ENCODE results near the gene SFTA2. TPM values are rescaled to one million over a fixed set of nuclear protein-coding genes. Genes with fewer than 3 reads are reported as not detected.
"Not testable (repeated sequence)": the region's sequence is repeated elsewhere in the genome, so short reads cannot be mapped to it uniquely, and the experiment has no call there.

The SFTA2 gene
- total RNA-seq, 1 donor = not detected

GRCh38 chr6:30908700-30909099 lies 23.3 kb downstream of the SFTA2 start:
- peaks cover 17% of the 10 kb centered on the region for H3K4me1 ChIP-seq (ENCODE audit: insufficient read depth, low read length)
- H3K4me3 ChIP-seq (ENCODE audit: low read length) = peak overlapping the region; percentile 73
- H3K9me3 ChIP-seq (ENCODE audit: low read depth, low read length) = no peaks in the 10 kb centered on the region
- no peaks in the 10 kb centered on the region for H3K27me3 ChIP-seq (ENCODE audit: insufficient read depth, low read length)

GRCh38 chr6:30907758-30908591 lies 24.0 kb downstream of the SFTA2 start, which contains the start of gene GTF2H4:
TSS of gene GTF2H4 (plus strand) at chr6:30908207.
- peaks cover 15% of the 10 kb centered on the region for H3K4me1 ChIP-seq (ENCODE audit: insufficient read depth, low read length)
- peak within 1 kb of the TSS; percentile 73 for H3K4me3 ChIP-seq (ENCODE audit: low read length)
- H3K27me3 ChIP-seq (ENCODE audit: insufficient read depth, low read length) = no peaks in the 10 kb centered on the region
- H3K9me3 ChIP-seq (ENCODE audit: low read depth, low read length) = no peaks in the 10 kb centered on the region

- Histone ChIP-seq H3K4me1 (ENCODE audit: insufficient read depth, low read length) (peaks cover 15% of the 10 kb centered on the region), H3K4me3 (ENCODE audit: low read length) (peak overlapping the region; percentile 73)
- H3K9me3 ChIP-seq (ENCODE audit: low read depth, low read length); H3K27me3 ChIP-seq (ENCODE audit: insufficient read depth, low read length): not testable (repeated sequence)
Measured at GRCh38 chr6:30907290-30907757, 24.6 kb downstream of the SFTA2 start.

GRCh38 chr6:30903236-30903635 lies 28.7 kb downstream of the SFTA2 start:
- no peak overlapping the region for H3K4me3 ChIP-seq (ENCODE audit: low read length)
- no peaks in the 10 kb centered on the region for H3K27me3 ChIP-seq (ENCODE audit: insufficient read depth, low read length)
- no peaks in the 10 kb centered on the region for H3K9me3 ChIP-seq (ENCODE audit: low read depth, low read length)
- peaks cover 6% of the 10 kb centered on the region for H3K4me1 ChIP-seq (ENCODE audit: insufficient read depth, low read length)

GRCh38 chr6:30902709-30903108 lies 29.3 kb downstream of the SFTA2 start:
- H3K9me3 ChIP-seq (ENCODE audit: low read depth, low read length) = no peaks in the 10 kb centered on the region
- no peak overlapping the region for H3K4me3 ChIP-seq (ENCODE audit: low read length)

GRCh38 chr6:30902196-30902595 lies 29.8 kb downstream of the SFTA2 start:
- H3K4me1 ChIP-seq (ENCODE audit: insufficient read depth, low read length); H3K27me3 ChIP-seq (ENCODE audit: insufficient read depth, low read length): not testable (repeated sequence)

More at GRCh38 chr6:30902709-30903108, 29.3 kb downstream of the SFTA2 start:
- no peaks in the 10 kb centered on the region for H3K27me3 ChIP-seq (ENCODE audit: insufficient read depth, low read length)
- peaks cover 6% of the 10 kb centered on the region for H3K4me1 ChIP-seq (ENCODE audit: insufficient read depth, low read length)

GRCh38 chr6:30901436-30901835 lies 30.5 kb downstream of the SFTA2 start:
- H3K4me1 ChIP-seq (ENCODE audit: insufficient read depth, low read length) = peaks cover 3% of the 10 kb centered on the region
- no peak overlapping the region for H3K4me3 ChIP-seq (ENCODE audit: low read length)
- H3K27me3 ChIP-seq (ENCODE audit: insufficient read depth, low read length) = no peaks in the 10 kb centered on the region
- no peaks in the 10 kb centered on the region for H3K9me3 ChIP-seq (ENCODE audit: low read depth, low read length)

More at GRCh38 chr6:30902196-30902595, 29.8 kb downstream of the SFTA2 start:
- H3K9me3 ChIP-seq (ENCODE audit: low read depth, low read length); H3K4me3 ChIP-seq (ENCODE audit: low read length): not testable (repeated sequence)

- Histone ChIP-seq H3K27me3 (ENCODE audit: insufficient read depth, low read length) (no peaks in the 10 kb centered on the region), H3K4me3 (ENCODE audit: low read length) (no peak overlapping the region)
Measured at GRCh38 chr6:30900863-30901417, 31.0 kb downstream of the SFTA2 start.

GRCh38 chr6:30898750-30899360 lies 33.1 kb downstream of the SFTA2 start:
- Histone ChIP-seq H3K9me3 (ENCODE audit: low read depth, low read length) (no peaks in the 10 kb centered on the region), H3K4me3 (ENCODE audit: low read length) (no peak overlapping the region), H3K4me1 (ENCODE audit: insufficient read depth, low read length) (peaks cover 3% of the 10 kb centered on the region), H3K27me3 (ENCODE audit: insufficient read depth, low read length) (no peaks in the 10 kb centered on the region)

More at GRCh38 chr6:30900863-30901417, 31.0 kb downstream of the SFTA2 start:
- H3K9me3 ChIP-seq (ENCODE audit: low read depth, low read length) = no peaks in the 10 kb centered on the region
- peaks cover 3% of the 10 kb centered on the region for H3K4me1 ChIP-seq (ENCODE audit: insufficient read depth, low read length)

- H3K27me3 ChIP-seq (ENCODE audit: insufficient read depth, low read length) = no peaks in the 10 kb centered on the region
- H3K9me3 ChIP-seq (ENCODE audit: low read depth, low read length) = no peaks in the 10 kb centered on the region
Measured at GRCh38 chr6:30897882-30898281, 34.1 kb downstream of the SFTA2 start.

GRCh38 chr6:30896541-30896940 lies 35.4 kb downstream of the SFTA2 start:
- Histone ChIP-seq H3K27me3 (ENCODE audit: insufficient read depth, low read length) (no peaks in the 10 kb centered on the region), H3K4me3 (ENCODE audit: low read length) (no peak overlapping the region), H3K4me1 (ENCODE audit: insufficient read depth, low read length) (no peaks in the 10 kb centered on the region), H3K9me3 (ENCODE audit: low read depth, low read length) (no peaks in the 10 kb centered on the region)

More at GRCh38 chr6:30897882-30898281, 34.1 kb downstream of the SFTA2 start:
- Histone ChIP-seq H3K4me3 (ENCODE audit: low read length) (no peak overlapping the region), H3K4me1 (ENCODE audit: insufficient read depth, low read length) (no peaks in the 10 kb centered on the region)

- no peaks in the 10 kb centered on the region for H3K27me3 ChIP-seq (ENCODE audit: insufficient read depth, low read length)
- H3K9me3 ChIP-seq (ENCODE audit: low read depth, low read length) = no peaks in the 10 kb centered on the region
- no peak overlapping the region for H3K4me3 ChIP-seq (ENCODE audit: low read length)
- no peaks in the 10 kb centered on the region for H3K4me1 ChIP-seq (ENCODE audit: insufficient read depth, low read length)
Measured at GRCh38 chr6:30895343-30895742, 36.6 kb downstream of the SFTA2 start.

GRCh38 chr6:30894935-30895334 lies 37.0 kb downstream of the SFTA2 start:
- Histone ChIP-seq H3K4me1 (ENCODE audit: insufficient read depth, low read length) (no peaks in the 10 kb centered on the region), H3K27me3 (ENCODE audit: insufficient read depth, low read length) (no peaks in the 10 kb centered on the region), H3K4me3 (ENCODE audit: low read length) (no peak overlapping the region), H3K9me3 (ENCODE audit: low read depth, low read length) (no peaks in the 10 kb centered on the region)

- H3K4me3 ChIP-seq (ENCODE audit: low read length) = no peak overlapping the region
- no peaks in the 10 kb centered on the region for H3K4me1 ChIP-seq (ENCODE audit: insufficient read depth, low read length)
- H3K9me3 ChIP-seq (ENCODE audit: low read depth, low read length) = no peaks in the 10 kb centered on the region
- no peaks in the 10 kb centered on the region for H3K27me3 ChIP-seq (ENCODE audit: insufficient read depth, low read length)
Measured at GRCh38 chr6:30894381-30894780, 37.6 kb downstream of the SFTA2 start.

- Histone ChIP-seq H3K9me3 (ENCODE audit: low read depth, low read length) (no peaks in the 10 kb centered on the region), H3K27me3 (ENCODE audit: insufficient read depth, low read length) (no peaks in the 10 kb centered on the region), H3K4me1 (ENCODE audit: insufficient read depth, low read length) (no peaks in the 10 kb centered on the region), H3K4me3 (ENCODE audit: low read length) (no peak overlapping the region)
Measured at GRCh38 chr6:30893666-30894065, 38.3 kb downstream of the SFTA2 start.
